Measurements from ENCODE around the gene HERC2. TPM values are rescaled to one million over a fixed set of nuclear protein-coding genes. Genes with fewer than 3 reads are reported as not detected.

The HERC2 gene
- total and polyA plus RNA-seq, 10 donors, result 16.1 to 79.8 (median 58.9) TPM

- DNase-seq, result no peak
- Histone ChIP-seq H3K4me3 (no peak overlapping the region), H3K4me1 (no peaks in the 10 kb centered on the region), H3K27ac (no peak overlapping the region), H3K27me3 (replicated peaks in 1 of 7) (no peaks in the 10 kb centered on the region), H3K36me3 (no peaks in the 10 kb centered on the region), H3K9me3 (peaks cover 0 to 30% (median 14%) of the 10 kb centered on the region in 8 donors)
- WGBS, 5 donors, result 47 to 64% (median 57%) methylated on average over 3 of the region's 3 CpGs
- no peak for TF ChIP-seq POLR2AphosphoS5 (IDR thresholded peaks at IDR 0.05)
- no peak for TF ChIP-seq CTCF (IDR thresholded peaks at IDR 0.05 in 8 of 11, conservative IDR thresholded peaks at IDR 0.05 in 3 of 11)
- no peak for TF ChIP-seq POLR2A (IDR thresholded peaks at IDR 0.05)
- intact Hi-C loops (cut with DNase I; ENCODE audit: low total_unique reads), result no loop called here
Observed at GRCh38 chr15:28066231-28066630, 255.7 kb downstream of the HERC2 start.

Small RNA genes within 50 kb of the gene (small RNA-seq; reads per million reads assigned to genes)
- 0 reads per million in 4 donors for gene AC091304.5

Other genes starting within 250 kb of the HERC2 start
- 1 to 10 TPM in 4 of 7 donors, under 1 TPM in 3; 0.39 to 3.0 (median 1.0) TPM for gene OCA2, start 222.9 kb downstream of the HERC2 start, total RNA-seq
- 1 to 10 TPM in 1 of 3 donors, under 1 TPM in 2; 0.86 to 1.2 (median 1.00) TPM for gene OCA2, start 222.9 kb downstream of the HERC2 start, polyA plus RNA-seq
- not detected for gene GOLGA6L24, start 35.9 kb upstream of the HERC2 start, total RNA-seq
- gene GOLGA6L24, start 35.9 kb upstream of the HERC2 start, polyA plus RNA-seq, result not detected
- not detected for gene GOLGA8F, start 56.5 kb upstream of the HERC2 start, total RNA-seq
- gene GOLGA8F, start 56.5 kb upstream of the HERC2 start, polyA plus RNA-seq, result not detected
- gene GOLGA8G, start 210.8 kb upstream of the HERC2 start, total RNA-seq, result not detected
- gene GOLGA8G, start 210.8 kb upstream of the HERC2 start, polyA plus RNA-seq, result under 1 TPM in 1 of 3 donors, not detected in 2; 0.02 TPM
- not detected for gene GOLGA6L25, start 231.4 kb upstream of the HERC2 start, total RNA-seq
- gene GOLGA6L25, start 231.4 kb upstream of the HERC2 start, polyA plus RNA-seq, result not detected

Data from spleen (tissue), 11 donors.